ENCODE results near the gene ZNF581.

DNA sequence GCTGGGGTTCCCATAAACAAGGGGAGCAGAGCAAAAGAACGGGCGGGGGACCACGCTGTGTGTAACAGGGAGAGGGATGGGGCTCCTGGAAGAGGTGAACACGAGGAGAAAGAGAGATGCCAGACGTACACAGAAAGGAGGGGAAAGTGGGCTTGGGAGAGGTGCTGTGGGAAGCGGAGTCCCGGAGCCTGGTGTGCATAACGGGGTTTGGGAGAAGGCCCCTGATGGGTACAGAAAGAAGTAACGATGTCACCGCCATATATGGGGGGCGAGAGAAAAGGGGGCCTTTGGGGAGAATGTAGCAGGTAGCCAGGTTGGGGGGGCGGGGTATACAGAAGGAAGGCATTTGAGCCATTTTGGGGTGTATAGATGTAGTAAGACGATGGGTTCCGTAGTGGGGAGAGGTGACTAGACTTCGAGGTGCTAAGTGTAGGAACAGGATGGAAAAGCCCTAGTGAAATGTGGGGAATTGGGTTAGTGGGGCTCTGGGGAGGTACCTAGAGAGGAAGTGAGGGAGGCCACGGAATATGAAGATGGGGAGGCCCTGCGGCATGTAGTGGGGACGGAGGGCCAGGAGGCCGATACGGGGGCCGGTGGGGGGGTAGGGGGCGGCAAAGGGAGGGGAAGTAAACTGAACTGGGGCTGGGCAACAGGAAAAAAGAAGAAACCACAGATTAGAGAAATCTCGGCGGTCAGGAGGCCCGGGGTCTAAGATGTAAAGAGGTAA lies 1.9 kb upstream of the ZNF581 start:
- TF ChIP-seq, protein P1, sequence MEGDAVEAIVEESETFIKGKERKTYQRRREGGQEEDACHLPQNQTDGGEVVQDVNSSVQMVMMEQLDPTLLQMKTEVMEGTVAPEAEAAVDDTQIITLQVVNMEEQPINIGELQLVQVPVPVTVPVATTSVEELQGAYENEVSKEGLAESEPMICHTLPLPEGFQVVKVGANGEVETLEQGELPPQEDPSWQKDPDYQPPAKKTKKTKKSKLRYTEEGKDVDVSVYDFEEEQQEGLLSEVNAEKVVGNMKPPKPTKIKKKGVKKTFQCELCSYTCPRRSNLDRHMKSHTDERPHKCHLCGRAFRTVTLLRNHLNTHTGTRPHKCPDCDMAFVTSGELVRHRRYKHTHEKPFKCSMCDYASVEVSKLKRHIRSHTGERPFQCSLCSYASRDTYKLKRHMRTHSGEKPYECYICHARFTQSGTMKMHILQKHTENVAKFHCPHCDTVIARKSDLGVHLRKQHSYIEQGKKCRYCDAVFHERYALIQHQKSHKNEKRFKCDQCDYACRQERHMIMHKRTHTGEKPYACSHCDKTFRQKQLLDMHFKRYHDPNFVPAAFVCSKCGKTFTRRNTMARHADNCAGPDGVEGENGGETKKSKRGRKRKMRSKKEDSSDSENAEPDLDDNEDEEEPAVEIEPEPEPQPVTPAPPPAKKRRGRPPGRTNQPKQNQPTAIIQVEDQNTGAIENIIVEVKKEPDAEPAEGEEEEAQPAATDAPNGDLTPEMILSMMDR (IDR thresholded peaks at IDR 0.05 in 4 of 5, conservative IDR thresholded peaks at IDR 0.05 in 1 of 5): no peak
- TF ChIP-seq POLR2A (IDR thresholded peaks at IDR 0.05): no peak

Data from gastrocnemius medialis (tissue), 4 donors.